Neural progenitor cell (in vitro differentiated cells): ENCODE measurements around the gene GLIS1.

Experiments used
- CTCF ChIP-seq: fragments of 200-600 bp; sonication (generic); IDR thresholded peaks from 2 replicates; pipeline ENCODE4 v1.5.1; 2017; ENCODE audit warnings: antibody characterized with exemption, mild to moderate bottlenecking
- EZH2 ChIP-seq: fragments of 200-600 bp; sonication (generic); IDR thresholded peaks from 2 replicates; pipeline ENCODE4 v1.6.1; 2017; ENCODE audit warnings: antibody characterized with exemption, mild to moderate bottlenecking, moderate library complexity
- EZH2phosphoT487 ChIP-seq: fragments of 200-600 bp; sonication (generic); IDR thresholded peaks from 2 replicates; pipeline ENCODE4 v1.6.1; 2017; ENCODE audit warnings: antibody characterized with exemption

- TF ChIP-seq CTCF, result no peak
- no peak for TF ChIP-seq EZH2phosphoT487
- no peak for TF ChIP-seq EZH2
Measured at GRCh38 chr1:53469373-53469772, 269.6 kb downstream of the GLIS1 start.
